CD4-positive, alpha-beta T cell treated with Interleukin-6 for 4 hours (primary cell): ENCODE measurements around the gene PTPRT.

Experiments
- DNase-seq: peaks from one replicate; pipeline ENCODE4 v3.0.0-alpha.2; 2020; ENCODE audit warnings: mixed read lengths

Gene PTPRT

GRCh38 chr20:43017241-43018030 lies 172.3 kb downstream of the PTPRT start:
- DNase-seq, result no peak

DNA sequence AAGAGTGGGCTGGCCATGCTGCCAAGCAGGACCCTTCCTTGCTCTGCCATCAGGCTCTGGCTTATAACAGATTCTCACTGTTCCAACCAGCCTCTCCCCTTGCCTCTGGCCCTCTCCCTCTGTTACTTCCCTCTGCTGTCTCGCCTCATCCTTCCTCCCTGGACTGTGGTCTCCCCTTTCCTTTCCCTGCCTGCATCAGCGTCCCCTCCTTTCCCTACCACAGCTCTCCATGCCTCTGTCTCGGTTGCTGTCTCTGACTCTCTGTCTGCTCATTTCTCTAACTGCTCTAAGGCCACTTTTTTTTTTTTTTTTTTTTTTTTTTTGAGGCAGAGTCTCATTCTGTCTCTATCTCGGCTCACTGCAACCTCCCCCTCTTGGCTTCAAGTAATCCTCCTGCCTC lies 173.4 kb downstream of the PTPRT start:
- DNase-seq, result no peak

- DNase-seq, result no peak
These were observed 174.1 kb downstream of the PTPRT start for GRCh38 chr20:43015566-43015965.

DNA sequence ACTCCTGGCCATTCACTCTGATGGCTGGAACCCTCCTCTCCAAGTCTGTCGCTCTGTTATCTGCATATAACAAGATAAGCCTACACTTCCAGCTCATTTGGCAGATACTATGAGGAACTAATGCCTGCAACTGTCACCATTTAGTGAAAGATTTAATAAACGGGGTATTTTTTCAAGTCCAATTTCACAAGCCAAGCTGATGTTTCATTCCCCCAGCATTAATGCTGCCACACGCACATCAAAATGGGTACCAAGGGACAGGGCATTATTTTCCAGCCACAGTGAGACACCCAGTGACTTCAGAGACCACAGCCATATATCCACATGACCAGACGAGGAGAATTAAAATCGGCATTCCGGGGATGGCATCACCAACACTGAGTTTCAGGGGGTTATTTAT lies 175.5 kb downstream of the PTPRT start:
- DNase-seq, result no peak

DNA sequence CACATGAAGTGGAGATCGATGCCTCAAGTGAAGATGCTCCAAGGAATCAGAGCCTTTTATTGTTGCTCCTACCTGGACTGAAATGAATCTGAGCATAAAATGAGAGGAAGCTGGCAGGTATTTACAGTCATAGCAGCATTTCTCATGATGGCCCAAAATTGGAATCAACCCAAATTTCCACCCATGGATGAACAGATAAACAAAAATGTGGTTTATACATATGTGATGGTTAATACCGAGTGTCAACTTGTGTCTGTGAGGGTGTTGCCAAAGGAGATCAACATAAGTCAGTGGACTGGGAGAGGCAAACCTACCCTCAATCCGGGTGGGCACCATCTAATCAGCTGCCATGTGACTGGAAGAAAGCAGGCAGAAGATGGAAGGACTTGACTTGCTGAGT lies 178.2 kb downstream of the PTPRT start:
- no peak for DNase-seq

GRCh38 chr20:43009532-43009931 lies 180.2 kb downstream of the PTPRT start:
- DNase-seq, result no peak

DNA sequence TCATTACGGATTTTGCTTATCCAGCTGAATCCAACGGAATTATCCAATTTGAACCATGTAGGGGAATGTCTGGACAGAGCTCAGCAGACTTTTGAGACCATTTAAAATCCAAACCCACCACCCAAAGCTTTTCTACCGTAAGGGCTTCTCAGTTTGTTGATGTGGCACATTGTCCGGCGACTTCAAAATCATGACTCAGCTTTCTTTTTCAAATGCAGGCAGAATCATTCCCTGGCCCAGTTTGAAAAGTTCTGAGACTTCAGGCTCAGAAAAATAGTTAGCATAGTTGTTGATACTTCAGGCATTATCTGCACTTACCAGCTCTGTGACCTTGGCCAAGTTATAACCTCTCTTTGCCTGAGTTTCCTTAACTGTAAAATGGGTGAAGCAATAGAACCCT lies 182.2 kb downstream of the PTPRT start:
- DNase-seq, result no peak

GRCh38 chr20:43006651-43007375 lies 182.9 kb downstream of the PTPRT start:
- DNase-seq, result no peak

GRCh38 chr20:43003318-43003944 lies 186.3 kb downstream of the PTPRT start:
- DNase-seq, result no peak

GRCh38 chr20:42996141-42996540 lies 193.6 kb downstream of the PTPRT start:
- no peak for DNase-seq

GRCh38 chr20:42988319-42988718 lies 201.4 kb downstream of the PTPRT start:
- no peak for DNase-seq

DNA sequence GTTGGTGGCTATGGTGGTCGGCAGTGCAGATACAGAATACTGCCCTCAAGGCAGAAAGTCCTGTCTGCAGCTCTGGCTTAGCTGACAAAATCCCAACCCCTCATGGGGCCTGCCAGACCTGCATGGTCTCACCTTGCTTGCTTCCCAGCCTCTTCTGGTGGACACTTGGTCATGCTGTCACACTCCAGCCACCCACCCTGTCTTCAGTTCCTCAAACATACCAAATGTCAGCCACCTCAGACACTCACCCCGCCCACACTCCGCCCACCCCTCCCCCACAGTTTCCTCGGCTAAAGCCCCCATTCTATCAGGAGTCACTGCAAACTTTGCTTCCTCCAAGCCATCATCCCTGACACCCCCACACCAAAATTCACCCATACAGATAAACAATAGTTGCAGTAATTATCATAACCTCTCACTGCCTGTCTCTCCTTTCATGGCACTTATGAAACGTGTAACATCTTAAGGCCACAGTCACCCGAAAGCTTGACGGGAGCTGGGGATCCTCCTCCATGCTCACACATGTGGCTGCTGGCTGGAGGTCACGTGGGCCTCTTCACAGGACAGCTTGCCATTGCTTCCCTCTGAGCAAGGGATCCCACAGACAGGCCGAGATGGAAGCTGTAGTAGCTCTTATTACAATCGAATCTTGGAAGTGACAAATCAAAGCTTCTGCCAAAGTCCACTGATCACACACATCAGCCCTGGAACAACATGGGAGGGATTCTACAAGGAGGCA lies 202.2 kb downstream of the PTPRT start:
- DNase-seq, result no peak

DNA sequence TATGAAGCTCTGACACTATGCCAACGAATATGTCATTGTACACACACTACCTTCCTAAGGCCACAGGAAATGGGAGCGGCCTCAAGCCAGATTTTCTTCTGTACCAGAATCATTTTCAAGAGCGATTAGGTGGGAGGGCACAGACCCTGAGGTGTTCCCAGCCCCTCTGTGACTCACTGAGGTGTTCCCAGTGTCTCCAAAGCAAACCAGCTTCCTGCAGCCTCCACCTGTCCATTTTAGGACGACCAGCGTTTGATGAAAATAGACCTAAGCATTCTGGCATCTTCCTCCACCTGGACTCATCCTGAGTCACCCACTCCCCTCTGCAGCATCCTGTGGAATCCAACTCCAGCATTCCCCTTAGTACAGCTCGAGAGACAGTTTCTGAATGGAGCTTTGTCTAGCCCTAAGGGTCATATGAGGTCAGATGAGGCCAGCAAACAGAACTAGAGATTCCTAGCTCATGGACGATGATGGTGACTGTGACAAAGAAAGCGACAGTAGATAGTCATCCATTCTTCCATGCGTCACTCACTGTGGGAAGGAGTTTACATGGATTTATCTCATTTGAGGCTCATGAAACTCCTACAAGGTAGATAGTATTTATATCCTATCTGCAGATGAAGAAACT lies 203.4 kb downstream of the PTPRT start:
- DNase-seq, result no peak

- no peak for DNase-seq
These were observed 204.1 kb downstream of the PTPRT start for GRCh38 chr20:42985628-42986027.

GRCh38 chr20:42982218-42982617 lies 207.5 kb downstream of the PTPRT start:
- DNase-seq, result no peak

GRCh38 chr20:42981253-42981652 lies 208.5 kb downstream of the PTPRT start:
- DNase-seq, result no peak

- no peak for DNase-seq
These were observed 210.0 kb downstream of the PTPRT start for GRCh38 chr20:42979720-42980119.

DNA sequence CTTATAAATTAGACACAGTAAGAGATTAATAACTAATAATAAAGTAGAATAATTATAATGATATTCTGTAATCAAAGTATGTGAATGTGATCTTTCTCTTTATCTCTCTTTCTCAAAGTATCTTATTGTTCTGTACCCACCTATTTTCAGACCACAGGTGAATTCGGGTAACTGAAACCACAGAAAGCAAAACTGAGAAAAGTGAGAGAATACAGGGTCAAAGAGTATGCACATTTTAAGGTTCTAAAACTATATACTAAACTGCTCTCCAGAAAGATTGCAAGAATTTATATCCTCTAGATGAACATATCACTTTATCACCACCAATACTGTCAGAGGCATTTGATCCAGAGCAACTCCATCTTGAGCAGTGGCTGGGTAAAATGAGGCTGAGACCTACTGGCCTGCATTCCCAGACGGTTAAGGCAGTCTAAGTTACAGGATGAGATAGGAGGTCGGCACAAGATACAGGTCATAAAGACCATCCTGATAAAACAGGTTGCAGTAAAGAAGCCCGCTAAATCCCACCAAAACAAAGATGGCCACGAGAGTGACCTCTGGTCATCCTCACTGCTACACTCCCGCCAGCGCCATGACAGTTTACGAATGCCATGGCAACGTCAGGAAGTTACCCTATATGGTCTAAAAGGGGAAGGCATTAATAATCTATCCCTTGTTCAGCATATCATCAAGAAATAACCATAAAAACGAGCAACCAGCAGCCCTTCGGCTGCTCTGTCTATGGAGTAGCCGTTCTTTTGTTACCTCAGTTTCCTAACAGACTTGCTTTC lies 211.3 kb downstream of the PTPRT start:
- no peak for DNase-seq

DNA sequence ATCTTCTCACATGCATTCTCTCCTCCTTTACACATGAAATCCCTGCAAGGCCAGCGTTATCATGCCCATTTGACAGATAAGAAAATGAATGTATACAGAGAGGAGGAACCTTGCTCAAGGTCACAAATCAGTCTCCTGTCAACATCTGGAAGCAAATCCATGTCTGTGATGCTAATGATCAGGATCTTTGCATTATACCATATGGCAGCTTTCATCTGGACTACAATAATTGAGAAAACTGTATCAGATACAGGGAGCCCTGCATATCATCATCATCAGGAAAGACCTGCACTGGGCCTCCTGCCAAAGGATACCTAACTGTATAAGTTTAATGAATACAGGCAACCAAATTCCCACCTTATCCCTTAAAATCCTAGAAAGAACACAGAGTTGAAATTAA lies 213.7 kb downstream of the PTPRT start:
- no peak for DNase-seq

DNA sequence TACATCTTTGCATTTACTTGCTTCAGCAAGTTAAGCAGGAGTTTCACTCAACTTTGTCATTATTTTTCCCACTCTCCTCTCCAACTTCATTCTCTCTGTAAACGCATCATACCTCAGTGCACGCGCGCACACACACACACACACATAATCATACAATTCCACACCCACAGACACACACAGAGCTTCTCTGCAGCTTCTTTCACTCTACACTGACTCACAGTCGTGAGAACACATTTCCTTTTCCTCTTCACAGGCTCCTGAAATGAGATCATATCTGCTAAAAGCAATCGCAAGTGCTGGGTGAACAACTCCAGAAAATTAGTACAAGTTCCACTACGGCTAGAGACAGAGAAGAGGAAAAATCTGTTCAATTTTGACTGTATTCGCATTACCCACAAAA lies 215.4 kb downstream of the PTPRT start:
- no peak for DNase-seq

DNA sequence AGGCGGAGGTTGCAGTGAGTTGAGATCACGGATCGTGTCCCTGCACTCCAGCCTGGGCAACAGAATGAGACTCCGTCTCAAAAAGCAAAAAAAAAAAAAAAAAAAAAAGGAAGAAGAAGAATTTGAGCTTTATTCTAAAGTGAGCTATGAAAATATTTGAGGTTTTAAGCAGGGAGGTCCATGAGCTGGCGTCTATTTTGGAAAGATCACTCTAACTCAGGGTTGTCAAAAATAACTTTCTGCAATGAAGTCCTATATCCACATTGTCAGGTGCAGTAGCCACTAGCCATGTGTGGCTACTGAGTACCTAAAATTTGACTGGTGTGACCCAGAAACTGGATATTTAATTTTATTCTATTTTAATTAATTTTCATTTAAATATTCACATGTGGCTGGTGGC lies 217.1 kb downstream of the PTPRT start:
- DNase-seq, result no peak

DNA sequence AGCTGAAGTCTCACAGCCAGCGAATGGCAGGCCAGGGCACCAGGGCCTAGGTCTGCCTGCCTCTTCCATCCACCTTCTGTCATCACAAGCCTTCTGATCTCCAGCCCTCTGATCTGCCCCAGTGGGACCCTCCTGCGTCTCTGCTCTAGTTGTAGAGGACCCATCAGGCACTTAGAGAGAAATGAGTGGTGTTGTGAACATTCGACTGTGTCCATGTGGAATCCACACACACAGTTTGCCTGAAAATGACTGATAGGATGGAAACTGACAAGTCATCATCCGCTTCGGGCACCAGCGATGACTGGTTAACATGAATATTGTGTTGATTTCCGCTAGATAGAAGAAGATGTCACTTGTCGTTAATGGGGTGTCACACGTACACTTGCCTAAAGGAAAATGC lies 221.0 kb downstream of the PTPRT start:
- no peak for DNase-seq
